Calu3 (cell line): ENCODE results near the gene MORN4. TPM values are rescaled to one million over a fixed set of nuclear protein-coding genes. Genes with fewer than 3 reads are reported as not detected.
"Not testable (repeated sequence)": the region's sequence is repeated elsewhere in the genome, so short reads cannot be mapped to it uniquely, and the experiment has no call there.

Source experiments
- BruUV-seq: library from RNA; stranded (reverse); fragments of 400-500 nt; replicated peaks from 2 replicates; lab custom pipeline; 2021; lab: Mats Ljungman, UMichigan
- CTCF ChIA-PET: fragments of 300-600 bp; sonication (Branson Sonifier 250); formaldehyde crosslinking; loops from one replicate; lab custom pipeline; 2022; ENCODE audit warnings: antibody characterized with exemption; lab: Charles Lee
- DNase-seq: peaks from one replicate; pipeline ENCODE4 v3.0.0; 2022
- H3K27ac Mint-ChIP-seq: one replicate; pipeline ENCODE4 v1.8.0; 2022; ENCODE audit warnings: mixed read lengths; ENCODE audit not compliant: unreplicated experiment
- H3K27me3 Mint-ChIP-seq: one replicate; pipeline ENCODE4 v1.8.0; 2022; ENCODE audit warnings: mixed read lengths; ENCODE audit not compliant: unreplicated experiment
- H3K36me3 Mint-ChIP-seq: one replicate; pipeline ENCODE4 v1.8.0; 2022; ENCODE audit warnings: mild to moderate bottlenecking, moderate library complexity, mixed read lengths; ENCODE audit not compliant: insufficient read depth, unreplicated experiment
- H3K4me1 Mint-ChIP-seq: one replicate; pipeline ENCODE4 v1.8.0; 2022; ENCODE audit warnings: mild to moderate bottlenecking, low read depth, mixed read lengths; ENCODE audit not compliant: unreplicated experiment
- H3K4me3 Mint-ChIP-seq: one replicate; pipeline ENCODE4 v1.8.0; 2022; ENCODE audit warnings: mild to moderate bottlenecking, low read depth, moderate library complexity, mixed read lengths; ENCODE audit not compliant: unreplicated experiment
- H3K9me3 Mint-ChIP-seq: one replicate; pipeline ENCODE4 v1.8.0; 2022; ENCODE audit warnings: low read depth, mixed read lengths; ENCODE audit not compliant: unreplicated experiment
- CTCF ChIP-seq: fragments of 200-600 bp; IDR thresholded peaks from one replicate; pipeline ENCODE4 v1.8.0; 2022; ENCODE audit warnings: antibody characterized with exemption; ENCODE audit not compliant: unreplicated experiment
- intact Hi-C: fragments of 100-400 bp; cut with micrococcal nuclease; formaldehyde crosslinking; loops from one replicate; pipeline ENCODE4 v1.10.0; 2022; ENCODE audit not compliant: unreplicated experiment
- total RNA-seq: library from RNA; stranded (reverse); gene quantifications from 2 replicates; pipeline ENCODE4 v1.2.3, GENCODE V29; 2022

Gene MORN4
- total RNA-seq, 1 experiment from 2014 or later: 6.2 TPM

DNA sequence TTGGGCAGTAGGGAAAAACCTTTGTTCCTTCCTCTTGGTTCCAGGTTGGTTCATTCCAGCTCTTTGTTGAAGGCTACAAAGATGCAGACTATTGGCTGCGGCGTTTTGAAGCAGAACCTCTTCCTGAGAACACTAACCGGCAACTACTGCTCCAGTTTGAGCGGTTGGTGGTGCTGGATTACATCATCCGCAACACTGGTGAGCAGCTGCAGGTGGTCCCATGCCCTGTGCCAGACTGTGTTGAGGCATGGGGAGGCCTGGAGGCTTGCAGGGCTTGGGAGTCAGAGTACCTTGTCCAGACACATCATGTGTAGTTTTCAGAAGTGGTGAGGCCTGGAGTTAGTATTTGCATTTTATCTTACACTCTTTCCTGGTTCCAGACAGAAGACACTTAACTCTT lies 23.5 kb upstream of the MORN4 start:
- no peak for TF ChIP-seq CTCF
- no peaks in the 10 kb centered on the region for H3K27me3 Mint-ChIP-seq
- CTCF ChIA-PET: no interaction called here
- H3K27ac Mint-ChIP-seq: no peak overlapping the region
- H3K36me3 Mint-ChIP-seq: peaks cover 21% of the 10 kb centered on the region
- DNase-seq: no peak
- H3K4me1 Mint-ChIP-seq: no peaks in the 10 kb centered on the region
- no peak overlapping the region for H3K4me3 Mint-ChIP-seq
- BruUV-seq: no TSS peak
- intact Hi-C loops: no loop called here
- no peaks in the 10 kb centered on the region for H3K9me3 Mint-ChIP-seq

- no TSS peak for BruUV-seq
- intact Hi-C loops: no loop called here
- no peak for TF ChIP-seq CTCF
- Mint-ChIP-seq H3K27me3 (no peaks in the 10 kb centered on the region), H3K9me3 (no peaks in the 10 kb centered on the region), H3K27ac (no peak overlapping the region), H3K4me3 (no peak overlapping the region), H3K36me3 (peaks cover 13% of the 10 kb centered on the region), H3K4me1 (peaks cover 8% of the 10 kb centered on the region)
- DNase-seq: no peak
- CTCF ChIA-PET: no interaction called here
Observed at GRCh38 chr10:97651773-97652172, 18.5 kb upstream of the MORN4 start.

- DNase-seq: no peak
- H3K4me1 Mint-ChIP-seq: peaks cover 8% of the 10 kb centered on the region
- intact Hi-C loops: no loop called here
- H3K4me3 Mint-ChIP-seq: no peak overlapping the region
- CTCF ChIA-PET: no interaction called here
- no TSS peak for BruUV-seq
- peaks cover 13% of the 10 kb centered on the region for H3K36me3 Mint-ChIP-seq
- H3K27ac Mint-ChIP-seq: no peak overlapping the region
- no peaks in the 10 kb centered on the region for H3K9me3 Mint-ChIP-seq
- H3K27me3 Mint-ChIP-seq: no peaks in the 10 kb centered on the region
- no peak for TF ChIP-seq CTCF
Observed at GRCh38 chr10:97650726-97651125, 17.4 kb upstream of the MORN4 start.

GRCh38 chr10:97649405-97649750 lies 16.1 kb upstream of the MORN4 start:
- Mint-ChIP-seq H3K27ac (peak overlapping the region; percentile 72), H3K36me3 (peaks cover 20% of the 10 kb centered on the region), H3K4me3 (peak overlapping the region; percentile 30)
- BruUV-seq, H3K27me3 Mint-ChIP-seq, DNase-seq, H3K9me3 Mint-ChIP-seq, H3K4me1 Mint-ChIP-seq, intact Hi-C loops: not testable (repeated sequence)
- CTCF ChIA-PET: interaction anchor here (0.6 to 1.1 kb wide), 2 partner anchors 8 to 28 kb away, joined by 3 read pairs; no protein-coding TSS in a partner anchor

DNA sequence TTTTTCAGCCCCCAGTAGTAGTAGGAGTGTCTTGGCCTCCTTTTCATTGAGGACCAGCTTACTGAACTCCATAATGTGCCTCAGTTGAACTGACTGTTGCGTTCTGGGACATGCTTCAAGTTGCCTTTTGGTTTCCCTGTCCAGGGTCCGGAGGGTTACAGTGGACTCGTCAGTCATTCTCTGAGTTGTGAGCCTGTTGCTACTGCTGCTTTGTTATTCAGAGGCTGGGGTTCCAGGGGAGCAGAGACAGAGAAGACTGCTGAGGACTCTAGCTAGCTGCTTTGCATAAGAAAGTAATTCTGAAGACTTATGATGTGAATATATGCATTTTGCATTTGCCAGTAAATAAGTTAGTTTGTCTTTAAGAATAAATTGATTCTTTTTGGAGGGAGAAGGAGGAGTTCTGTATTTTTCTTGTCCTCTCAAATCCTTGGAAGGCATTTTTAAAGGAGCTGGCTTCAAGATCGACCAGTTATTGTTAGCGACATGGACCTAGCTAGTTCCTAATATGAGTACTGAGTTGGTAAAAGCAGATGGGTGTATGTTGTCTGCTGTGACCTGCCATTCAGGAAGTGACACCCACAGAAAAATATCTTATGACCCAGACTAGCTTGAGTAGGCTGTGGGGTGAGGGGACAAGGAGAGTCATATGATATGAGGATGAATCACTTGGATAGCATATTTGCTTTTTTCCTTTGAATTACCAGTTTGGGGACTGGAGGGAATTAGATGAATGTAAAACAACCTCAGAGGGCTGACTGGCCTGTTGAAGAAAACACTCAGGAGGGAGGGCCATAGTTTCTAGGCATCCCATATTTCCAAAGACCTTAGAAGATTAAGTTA lies 15.5 kb upstream of the MORN4 start:
- no TSS peak for BruUV-seq
- Mint-ChIP-seq H3K27ac (peak overlapping the region; percentile 72), H3K4me3 (peak overlapping the region; percentile 30), H3K36me3 (peaks cover 20% of the 10 kb centered on the region), H3K4me1 (peaks cover 8% of the 10 kb centered on the region), H3K9me3 (no peaks in the 10 kb centered on the region), H3K27me3 (no peaks in the 10 kb centered on the region)
- peak; percentile 10 for DNase-seq
- TF ChIP-seq CTCF: no peak
- CTCF ChIA-PET: interaction anchor here (0.6 to 1.1 kb wide), 3 partner anchors 7 to 239 kb away, joined by 3 read pairs; no protein-coding TSS in a partner anchor
- intact Hi-C loops: no loop called here
